NCI-H1436 treated with DMSO at 0.1 percent for 48 hours (cell line): ENCODE results near the gene FGFRL1.
A peak's percentile ranks its signal among the peaks of the same experiment; 100 is the strongest.

ENCODE experiments used
- DNase-seq: peaks from one replicate; lab custom pipeline; 2025; lab: John Stamatoyannopoulos, UW

FGFRL1 gene, protein sequence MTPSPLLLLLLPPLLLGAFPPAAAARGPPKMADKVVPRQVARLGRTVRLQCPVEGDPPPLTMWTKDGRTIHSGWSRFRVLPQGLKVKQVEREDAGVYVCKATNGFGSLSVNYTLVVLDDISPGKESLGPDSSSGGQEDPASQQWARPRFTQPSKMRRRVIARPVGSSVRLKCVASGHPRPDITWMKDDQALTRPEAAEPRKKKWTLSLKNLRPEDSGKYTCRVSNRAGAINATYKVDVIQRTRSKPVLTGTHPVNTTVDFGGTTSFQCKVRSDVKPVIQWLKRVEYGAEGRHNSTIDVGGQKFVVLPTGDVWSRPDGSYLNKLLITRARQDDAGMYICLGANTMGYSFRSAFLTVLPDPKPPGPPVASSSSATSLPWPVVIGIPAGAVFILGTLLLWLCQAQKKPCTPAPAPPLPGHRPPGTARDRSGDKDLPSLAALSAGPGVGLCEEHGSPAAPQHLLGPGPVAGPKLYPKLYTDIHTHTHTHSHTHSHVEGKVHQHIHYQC

DNA sequence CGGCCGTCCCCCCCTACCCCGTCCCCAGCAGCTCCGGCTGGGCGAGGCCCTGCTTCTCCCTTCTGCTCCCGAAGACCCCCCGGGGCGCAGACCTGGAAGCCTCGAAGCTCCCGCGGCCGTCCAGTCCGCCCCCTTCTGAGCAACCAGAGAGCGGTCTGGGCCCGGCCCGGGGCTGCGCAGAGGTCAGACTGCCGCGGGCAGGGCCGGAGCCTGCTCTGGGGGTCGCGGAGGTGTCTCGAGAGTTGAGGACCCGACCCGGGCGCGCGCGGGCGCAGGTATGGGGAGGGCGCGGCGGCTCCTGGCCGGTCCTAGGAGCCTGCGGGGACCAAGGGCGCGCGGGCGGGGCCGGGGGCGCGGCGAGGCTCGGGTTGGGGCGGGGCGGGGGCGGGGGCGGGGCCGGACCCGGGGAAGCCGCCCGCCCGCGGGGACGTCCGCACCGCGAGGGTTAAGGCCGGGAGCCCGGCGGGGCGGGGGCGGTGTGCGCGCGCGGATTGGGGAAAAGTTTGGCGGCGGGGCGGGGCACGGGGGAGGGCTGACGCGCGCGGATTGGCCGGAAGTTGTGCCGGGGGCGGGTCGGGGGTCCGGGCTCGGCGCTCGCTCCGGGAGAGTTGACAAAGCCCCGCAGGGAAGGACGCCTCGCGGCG, at the start of gene FGFRL1:
Gene FGFRL1 (plus strand): TSS at position 605 of the 644 bp plus-strand sequence. CDS start 860 bp downstream, outside the sequence.
- DNase-seq, result no peak

DNA sequence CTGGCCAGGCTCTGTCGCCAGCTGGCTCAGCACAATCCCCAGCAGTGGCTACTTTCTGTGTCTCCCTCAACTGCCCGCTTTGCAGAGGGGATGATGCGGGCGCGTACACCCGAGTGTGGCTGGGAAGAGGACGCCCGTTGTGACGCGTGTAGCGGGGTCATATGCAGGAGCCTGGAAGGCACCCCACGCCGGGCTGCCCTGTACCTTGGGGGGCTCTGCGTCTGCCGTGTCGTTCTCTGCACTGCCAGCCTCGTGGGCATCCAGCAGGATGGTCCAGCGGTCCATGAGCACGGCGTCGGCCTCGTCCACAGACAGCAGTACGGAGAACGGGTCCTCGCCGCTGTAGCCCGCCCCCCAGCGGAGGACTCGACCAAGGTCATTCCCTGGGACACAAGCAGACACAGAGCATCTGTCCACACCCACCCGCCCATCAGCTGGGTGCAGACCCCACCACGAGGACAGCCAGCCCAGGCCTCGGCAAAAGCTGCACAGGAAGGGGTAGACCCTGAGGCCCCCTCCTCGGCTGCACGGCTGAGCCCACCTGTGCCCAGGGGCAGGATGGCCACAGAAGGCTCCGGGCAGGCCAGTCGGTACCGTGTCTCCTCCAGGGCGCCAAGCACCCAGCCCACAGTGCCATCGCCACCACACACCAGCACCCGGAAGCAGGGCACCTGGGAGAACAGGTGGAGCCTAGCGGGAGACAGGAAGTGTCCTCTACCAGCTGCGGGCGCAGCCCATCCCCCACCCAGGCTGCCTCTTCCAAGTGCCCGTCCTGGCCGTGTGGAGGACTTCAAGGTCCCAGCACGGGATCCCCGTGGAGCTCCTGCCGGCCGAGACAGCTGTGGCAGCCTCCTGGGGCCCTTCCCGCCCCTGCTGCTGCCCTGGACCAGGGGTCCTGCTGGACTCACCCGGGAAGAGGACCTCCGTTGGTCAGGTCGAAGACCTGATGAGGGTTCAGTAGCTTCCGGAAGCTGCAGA, 48.9 kb upstream of the FGFRL1 start:
- peak; percentile 2 for DNase-seq

DNA sequence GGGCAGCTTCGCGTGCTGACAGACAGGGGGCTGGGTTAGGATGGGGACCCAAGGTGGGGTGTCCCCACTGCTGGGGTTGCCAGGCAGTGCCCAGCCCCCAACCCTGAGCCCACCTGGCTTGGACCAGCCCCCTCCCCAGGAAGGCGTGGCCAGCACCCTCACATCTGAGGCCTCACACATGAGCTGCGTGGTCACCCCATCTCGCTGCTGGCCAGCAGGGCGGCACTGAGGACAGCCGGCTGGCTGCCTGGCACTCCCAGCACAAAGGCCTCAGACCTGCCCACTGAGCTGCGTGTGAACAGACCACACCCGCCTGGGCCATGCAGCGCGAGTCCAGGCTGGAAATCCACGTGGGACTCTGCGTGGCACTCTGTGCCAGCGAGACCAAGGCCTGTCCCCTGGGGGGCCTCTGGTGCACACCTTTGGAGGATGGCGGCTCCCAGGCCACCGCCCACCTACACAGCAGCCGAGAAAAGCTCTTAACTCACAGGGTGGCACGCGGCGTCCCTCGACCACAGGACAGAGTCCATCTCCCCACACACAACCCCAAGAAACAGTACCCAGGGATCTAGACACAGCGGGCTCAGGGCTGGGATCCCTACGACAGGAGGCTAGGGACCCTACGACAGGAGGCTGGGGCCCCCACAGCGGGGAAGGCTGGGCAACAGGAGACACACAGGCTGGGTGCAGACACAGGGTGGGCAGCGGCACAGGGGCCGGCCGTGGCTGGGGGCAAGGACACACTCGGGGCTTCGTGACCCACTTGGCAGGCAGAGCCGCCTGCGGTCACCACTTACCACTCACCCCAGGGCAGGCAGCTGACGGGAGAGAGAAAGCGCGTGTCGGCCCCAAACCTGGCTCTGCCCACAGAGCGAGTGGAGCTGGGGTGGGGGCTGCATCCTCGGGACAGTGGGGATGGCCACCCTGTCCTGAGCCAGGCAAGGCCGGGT, 47.9 kb upstream of the FGFRL1 start:
- DNase-seq, result no peak

DNA sequence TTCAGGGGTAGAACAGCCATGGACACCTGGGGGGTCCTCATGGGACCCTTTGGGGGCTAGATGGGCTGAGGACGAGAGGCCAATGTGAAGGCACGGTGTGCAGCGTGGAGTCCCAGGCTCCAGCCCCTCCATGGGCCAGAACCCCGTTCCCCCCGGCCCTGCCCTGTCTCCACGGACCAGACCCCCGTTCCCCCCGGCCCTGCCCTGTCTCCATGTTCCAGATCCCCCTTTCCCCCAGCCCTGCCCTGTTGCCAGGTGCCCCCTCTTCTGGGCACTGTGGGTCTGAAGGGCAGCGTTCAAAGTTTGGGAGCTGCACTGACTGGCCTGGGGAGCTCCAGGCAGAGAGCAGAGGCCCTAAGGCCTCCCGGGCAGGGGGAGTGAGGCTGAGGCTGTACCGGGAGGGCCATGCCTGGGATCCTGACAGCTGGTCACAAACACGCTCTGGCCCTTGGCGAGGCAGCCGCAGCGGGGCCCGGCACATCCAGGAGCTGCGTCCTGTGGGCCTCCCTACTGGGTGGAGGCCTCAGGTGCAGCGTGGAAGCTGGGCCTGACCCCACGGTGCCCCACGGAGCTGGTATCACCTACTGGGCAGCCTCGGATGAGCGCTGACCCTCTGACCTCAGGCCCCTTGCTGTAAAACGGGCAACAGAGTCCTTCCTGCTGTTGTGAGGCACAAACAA, 46.9 kb upstream of the FGFRL1 start:
- no peak for DNase-seq

DNA sequence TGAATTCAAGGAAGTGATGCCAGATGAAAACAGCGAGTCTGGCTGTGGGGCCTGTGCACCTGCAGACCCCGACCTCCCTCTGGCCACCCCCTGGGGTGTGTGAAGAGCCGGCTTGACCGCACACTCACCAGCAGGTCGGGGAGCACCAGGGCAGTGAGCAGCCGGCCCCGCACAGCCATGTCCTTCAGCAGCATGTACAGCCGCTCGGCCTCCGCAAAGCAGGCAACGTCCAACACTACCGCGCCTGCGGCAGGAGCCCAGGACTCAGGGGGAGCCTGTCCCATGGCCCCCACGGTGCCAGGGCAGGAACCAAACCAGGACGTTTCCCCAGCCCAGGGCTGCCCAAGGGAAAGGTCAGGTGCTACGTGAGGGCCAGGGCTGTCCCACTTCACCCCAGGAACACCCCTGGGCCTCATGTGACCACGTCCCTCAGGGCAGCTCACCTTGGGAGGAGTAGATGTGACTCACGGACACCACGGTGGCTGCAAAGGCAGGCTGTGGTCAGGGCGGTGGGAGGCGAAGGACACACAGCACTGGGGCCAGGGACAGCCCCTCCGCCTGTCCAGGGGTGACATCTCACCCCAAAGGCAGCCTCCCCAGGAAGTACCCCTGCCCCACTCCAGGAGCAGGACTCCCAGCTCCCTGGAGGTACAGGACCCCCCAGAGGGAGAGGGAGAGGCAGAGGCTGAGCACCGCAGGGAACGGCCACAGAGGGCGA, 46.2 kb upstream of the FGFRL1 start:
- DNase-seq, result no peak

DNA sequence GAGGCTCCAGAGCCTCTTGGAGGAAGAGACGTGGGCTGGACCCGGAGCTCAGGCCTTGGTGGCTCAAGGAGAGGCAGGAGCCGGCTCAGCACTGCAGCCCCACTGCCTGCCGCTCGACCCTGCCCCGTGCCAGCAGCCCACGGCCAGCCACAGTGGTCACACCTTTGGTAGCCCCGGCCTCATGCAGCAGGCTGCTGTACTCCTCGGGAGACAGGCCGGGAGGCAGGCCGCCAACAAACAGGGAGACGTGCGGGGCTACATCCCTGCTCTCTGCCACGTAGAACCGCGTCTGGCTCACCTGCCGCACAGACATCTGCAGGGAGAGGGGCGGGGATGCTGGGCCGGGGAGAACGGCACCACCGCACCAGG, 45.7 kb upstream of the FGFRL1 start:
- DNase-seq, result no peak

DNA sequence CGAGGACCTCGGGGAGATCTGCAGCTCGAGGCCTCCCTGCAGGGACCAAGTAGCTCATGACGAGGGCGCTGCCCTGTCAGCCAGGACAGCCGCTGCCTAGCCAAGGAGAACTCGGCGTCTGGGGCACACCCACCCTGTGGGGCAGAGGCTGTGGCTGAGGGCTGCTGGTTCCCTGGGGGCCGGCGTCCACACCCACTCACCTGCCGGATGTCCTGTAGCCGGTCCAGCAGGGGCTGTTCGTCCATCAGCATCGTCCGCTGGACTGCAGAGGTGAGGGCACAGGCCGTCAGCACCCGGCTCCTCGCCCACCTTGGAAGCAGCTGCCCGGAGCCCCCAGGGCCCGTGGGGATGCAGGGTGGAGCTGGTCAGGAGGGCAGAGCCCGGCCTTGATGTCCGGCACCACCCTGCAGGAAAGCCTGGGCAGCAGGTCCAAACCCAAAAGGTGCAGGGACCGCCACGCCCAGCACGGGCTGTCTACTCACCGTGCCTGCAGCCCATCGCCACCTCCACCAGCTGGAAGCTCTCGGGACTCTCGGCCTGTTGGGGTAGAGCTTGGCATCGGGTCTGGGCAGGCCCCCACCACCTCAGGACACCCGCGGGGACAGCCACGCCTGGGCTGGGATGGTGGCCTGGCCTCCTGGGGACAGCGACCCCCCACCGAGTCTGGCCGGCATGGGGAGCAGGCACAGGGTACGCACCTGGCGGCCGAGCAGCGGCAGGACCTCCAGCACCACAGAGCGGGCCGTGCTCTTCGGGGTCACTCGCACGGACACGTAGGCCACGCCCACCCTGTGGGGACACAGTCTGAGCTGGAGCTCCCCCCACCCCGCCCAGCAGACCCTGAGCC, 44.9 kb upstream of the FGFRL1 start:
- no peak for DNase-seq

DNA sequence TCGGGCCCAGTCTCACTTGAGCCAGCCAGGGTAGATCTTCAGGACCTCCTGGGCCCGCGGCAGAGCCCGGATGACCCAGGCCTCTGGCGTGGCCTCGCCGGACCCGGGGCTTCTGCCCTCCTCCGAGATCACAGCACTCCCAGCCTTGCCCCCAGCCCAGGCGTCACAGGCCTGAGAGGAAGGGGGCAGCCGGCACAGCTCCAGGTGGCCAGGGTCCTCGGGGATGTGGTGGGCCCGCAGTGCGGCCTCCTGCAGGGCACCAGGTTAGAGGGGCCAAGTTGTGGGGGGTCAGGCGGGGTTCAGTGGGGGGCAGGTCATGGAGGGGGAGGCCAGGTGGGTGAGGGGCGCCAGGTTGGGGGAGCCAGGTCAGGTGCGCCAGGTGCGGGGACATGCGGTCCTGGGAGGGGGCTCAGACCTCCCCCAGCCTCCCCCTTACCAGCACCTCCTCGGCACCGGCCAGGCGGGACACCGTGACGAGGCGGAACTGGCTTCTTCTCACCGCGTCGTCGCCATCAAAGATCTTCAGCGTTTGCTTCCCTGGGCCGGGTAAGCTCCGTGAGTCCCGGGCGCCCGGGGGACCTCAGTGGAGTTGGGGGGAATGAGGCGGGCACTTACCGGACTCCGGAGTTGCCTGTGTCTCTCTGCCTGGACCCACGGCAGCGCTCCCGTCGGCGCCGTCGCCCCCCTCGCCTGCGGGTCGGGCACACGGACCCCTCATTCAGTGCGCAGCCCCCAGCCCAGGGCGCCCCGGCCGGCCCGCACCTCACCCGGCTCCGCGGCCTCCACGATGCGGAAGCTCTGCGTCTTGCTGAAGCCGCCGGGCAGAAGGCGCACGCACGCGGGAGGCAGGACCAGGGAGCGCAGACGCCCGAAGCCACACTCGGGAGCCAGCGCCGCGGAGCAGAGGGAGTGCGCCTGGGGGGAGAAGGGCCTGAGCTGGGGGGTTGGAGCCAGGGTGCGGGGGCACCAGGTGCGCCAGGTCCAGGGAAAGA, 44.0 kb upstream of the FGFRL1 start:
- no peak for DNase-seq

DNA sequence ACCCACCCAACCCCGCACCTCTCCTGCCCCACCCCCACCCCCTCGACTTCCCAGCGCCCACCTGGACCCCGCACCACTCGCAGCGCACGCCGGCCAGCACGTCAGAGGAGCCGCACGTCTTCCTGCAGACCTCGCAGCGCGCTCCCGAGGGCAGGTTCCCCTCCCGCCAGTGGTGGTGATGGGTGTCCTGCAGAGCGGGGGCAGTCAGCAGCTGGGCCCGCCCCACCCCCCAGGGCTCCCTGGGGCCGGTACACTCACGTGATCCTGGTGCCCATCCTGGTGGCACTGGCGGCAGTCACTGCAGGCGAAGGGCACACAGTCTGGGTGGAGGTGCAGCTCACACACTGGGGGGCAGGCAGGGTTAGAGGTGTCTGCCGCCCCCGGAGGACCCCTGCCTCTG, 43.2 kb upstream of the FGFRL1 start:
- no peak for DNase-seq

DNA sequence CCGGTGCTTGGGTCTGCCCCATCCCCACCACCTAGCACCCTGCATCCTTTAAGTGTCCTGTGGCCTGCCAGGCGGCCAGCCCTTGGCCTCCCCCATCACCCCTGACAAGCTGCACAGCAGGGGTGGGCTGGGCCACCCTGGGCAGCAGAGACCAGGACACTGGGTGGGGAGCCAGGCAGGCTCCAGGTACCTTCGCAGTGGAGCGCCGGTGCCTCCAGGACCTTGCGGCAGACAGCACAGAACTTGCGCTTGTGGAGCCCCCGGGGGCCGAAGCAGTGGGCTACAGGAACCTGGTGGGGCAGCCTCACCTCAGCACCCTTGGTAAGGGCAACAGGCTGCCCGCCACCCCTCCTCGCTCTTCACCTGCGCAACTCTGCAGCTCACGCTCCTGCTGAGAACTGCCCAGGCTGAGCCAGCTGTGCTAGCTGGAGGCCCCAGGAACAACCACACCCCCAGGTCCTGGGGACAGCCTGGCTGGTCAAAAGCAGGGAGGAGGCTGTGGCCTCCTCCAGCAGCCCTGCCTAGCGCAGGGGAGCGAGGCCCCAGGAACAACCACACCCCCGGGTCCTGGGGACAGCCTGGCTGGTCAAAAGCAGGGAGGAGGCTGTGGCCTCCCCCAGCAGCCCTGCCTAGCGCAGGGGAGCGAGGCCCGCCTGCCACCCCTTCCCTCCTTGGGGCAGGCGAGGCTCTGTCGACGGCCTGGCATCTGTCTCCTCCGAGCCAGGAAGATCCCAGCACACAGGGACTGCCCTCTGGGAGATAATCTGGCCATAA, 42.6 kb upstream of the FGFRL1 start:
- DNase-seq, result no peak

DNA sequence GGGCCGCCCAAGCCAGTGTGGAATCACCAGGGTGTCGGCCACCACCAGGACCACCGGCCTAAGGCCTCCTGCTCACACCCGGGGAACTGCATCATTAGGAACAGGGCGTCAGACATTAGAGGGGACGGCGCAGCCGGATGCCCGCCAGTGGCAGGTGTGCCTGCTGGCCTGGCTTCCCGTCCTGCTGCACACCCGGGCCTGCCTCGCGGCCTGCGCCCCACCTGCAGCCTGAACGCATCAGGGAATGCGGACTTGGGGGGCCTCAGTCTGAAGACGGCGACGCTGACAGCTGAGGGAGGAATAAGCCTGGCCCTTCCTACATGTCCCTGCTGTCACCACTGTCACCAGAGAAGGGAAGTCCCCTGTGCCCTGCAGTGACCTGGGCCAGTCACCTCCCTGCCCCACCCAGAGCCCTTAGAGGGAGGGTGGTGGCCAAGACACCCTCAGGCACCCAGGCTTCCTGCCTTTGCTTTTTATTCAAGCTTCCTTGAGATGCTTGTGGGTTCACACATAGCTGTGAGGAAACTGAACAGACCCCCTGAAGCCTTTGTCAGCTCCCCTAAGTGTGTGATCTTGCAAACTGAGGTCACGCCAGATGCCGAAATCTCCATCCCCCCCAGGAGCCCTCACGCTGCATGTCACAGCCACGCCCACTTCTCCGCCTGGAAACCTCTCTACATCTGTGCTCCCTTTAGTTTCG, 41.2 kb upstream of the FGFRL1 start:
- DNase-seq, result no peak

DNA sequence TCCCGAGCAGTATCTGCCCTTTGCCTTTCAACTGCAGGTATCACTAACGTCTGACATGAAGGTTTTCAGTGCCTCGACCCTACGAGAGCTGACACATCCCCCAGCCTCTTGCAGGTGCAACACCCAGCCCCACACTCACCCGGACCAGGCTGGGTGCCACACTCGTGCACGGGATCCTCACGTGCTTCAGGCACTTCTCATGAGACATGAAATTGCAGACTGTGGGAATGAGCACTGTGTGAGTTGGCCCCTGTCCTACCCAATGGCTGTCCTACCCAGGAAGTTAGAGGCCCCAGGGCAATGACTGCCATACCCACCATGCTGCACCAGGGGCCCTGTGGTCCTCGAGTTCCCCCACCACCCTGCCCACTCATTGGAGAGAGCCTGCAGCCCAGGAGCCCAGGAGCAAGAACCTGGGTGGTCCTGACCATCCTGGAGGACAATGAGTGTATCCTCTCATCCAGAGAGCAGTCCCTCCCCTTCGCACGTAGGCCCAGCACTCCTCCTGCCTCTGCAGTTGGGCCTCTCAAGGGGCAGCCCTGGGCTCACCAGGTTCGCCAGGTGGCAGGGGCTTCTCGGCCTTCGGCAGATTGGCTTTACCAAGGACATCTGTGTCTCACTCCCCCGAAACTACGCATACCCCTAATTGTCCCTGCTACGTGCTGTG, 40.4 kb upstream of the FGFRL1 start:
- DNase-seq, result no peak

DNA sequence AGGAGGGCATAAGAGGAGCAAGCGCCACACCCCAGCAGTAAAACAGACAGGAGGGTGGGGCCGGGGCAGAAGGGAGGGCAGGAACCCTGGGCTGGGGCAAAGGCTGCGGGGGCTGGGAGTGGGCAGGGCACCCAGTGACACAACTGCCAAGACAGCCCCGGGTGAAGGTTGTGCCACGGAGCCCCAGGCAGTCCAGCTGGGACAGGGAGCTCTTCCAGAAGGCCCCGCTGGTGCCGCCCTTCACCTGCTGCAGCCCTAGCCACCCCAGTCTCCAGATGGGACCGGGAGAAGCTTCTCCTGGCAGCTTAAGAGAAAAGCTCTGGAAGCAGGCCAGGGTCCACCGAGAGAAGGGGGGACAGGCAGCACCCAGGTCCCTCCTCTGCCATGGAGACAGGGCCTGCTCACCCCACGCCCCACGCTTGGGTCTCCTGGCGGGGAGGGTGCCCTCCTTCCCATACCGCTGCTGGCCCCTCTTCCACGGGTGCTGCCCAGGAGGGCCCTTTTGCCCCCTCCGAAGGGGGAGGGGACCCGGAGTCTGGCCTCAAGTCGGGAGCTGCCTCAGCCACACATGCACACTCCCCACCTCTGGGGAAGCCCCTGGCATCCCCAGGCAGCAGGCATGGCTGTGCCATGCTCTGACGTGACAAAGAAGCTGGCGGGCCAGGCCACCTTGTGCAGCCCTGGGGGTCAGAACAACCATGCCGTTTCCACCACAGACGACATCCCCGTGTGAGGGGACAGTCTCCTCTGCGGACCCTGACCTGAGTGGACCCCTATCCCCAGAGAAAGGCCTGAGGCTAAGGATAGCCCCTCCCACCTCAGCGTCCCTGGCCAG, 39.5 kb upstream of the FGFRL1 start:
- no peak for DNase-seq

DNA sequence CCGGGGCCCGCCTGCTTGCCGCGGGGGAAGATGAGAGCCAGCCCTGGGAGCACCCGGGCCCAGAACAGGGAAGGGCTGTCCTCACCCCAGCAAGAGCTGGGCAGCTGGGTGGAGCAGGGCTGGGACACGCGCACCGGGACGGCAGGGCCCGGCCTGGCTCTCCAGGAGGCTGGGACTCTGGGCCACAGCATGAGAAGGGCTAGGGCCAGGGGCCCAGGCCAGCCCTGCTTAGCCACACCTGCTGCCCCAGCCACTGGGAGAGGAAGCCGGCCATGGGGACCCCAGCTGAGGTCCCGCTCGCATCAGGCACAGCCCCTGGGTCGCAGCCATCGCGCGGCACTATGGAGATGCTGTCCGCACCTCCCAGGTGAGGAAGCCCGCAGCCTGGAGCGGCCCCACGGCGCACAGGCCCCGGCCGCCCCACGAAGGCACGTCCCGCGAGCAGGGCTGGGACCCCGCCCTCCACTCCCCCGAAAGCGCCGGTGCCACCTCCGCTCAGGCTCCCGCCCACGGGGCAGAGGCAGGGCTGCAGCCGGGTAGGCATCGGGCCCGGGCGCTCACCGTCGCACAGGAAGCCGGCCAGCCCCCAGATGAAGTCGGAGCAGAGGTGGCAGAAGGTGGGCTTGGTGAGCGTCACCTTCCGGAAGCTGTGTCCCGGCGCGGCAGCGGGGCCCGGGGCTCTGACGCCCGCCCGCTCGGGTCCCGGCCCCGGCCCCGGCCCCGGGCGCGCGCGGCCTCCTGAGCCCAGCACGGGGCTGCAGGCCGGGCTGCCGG, 38.6 kb upstream of the FGFRL1 start:
- DNase-seq, result no peak
